HG02588 (cell line): ENCODE measurements around the gene EXD2.
"Not testable (repeated sequence)": the region's sequence is repeated elsewhere in the genome, so short reads cannot be mapped to it uniquely, and the experiment has no call there.

ENCODE experiments used
- ATAC-seq: cut with Tn5 transposase; IDR thresholded peaks from one replicate; pipeline ENCODE4 v1.9.1; 2021; ENCODE audit warnings: mild to moderate bottlenecking, moderate library complexity; ENCODE audit not compliant: unreplicated experiment

Gene EXD2

GRCh38 chr14:69199786-69200185 lies 8.5 kb downstream of the EXD2 start:
- ATAC-seq = no peak

DNA sequence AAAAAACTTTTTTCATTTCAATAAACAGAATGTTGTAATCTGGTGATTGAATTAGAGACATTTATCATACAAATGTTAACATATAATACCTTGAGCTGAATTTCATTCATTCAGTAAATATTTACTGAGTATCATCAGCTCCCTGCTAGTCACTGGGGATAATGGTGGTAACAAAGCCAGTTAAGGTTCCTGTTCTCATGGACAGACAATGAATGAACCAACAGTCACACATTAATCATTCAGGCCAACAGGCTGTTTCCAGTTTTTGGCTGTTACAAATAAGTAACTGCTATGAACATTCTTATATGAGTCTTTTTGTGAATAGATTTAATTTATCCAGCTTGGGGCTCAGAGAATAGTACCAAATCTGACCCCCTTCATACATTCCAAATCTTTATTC lies 13.5 kb downstream of the EXD2 start:
- no peak for ATAC-seq

DNA sequence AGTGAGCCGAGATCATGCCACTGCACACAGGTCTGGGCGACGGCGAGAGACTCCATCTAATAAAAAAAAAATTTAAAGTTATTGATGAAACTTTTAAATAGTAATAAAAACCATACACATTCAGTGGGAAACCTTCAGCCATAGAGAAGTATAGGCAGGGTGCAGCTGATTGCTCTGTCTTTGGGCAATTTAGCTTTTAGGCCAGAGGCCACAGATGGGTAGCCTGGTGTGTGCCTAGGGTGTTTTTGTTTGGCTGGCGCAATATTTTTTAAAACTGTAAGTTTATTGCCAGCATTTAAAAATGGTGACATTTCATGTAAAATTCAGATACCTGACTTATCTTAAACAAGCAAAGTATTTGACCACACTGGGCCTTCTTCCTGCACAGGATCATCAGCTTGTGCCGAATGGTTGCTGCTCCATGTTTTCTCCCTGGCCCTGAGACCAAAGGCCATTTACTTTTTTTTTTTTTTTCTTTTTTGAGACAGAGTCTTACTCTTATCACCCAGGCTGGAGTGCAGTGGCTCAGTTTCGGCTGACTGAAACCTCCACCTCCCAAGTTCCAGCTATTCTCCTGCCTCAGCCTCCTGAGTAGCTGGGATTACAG lies 16.2 kb downstream of the EXD2 start:
- no peak for ATAC-seq

GRCh38 chr14:69208666-69209065 lies 17.4 kb downstream of the EXD2 start:
- no peak for ATAC-seq

GRCh38 chr14:69214393-69214792 lies 23.1 kb downstream of the EXD2 start:
- ATAC-seq = no peak

GRCh38 chr14:69217663-69218062 lies 26.4 kb downstream of the EXD2 start:
- ATAC-seq = not testable (repeated sequence)

- no peak for ATAC-seq
Measured at GRCh38 chr14:69224946-69225345, 33.6 kb downstream of the EXD2 start.

DNA sequence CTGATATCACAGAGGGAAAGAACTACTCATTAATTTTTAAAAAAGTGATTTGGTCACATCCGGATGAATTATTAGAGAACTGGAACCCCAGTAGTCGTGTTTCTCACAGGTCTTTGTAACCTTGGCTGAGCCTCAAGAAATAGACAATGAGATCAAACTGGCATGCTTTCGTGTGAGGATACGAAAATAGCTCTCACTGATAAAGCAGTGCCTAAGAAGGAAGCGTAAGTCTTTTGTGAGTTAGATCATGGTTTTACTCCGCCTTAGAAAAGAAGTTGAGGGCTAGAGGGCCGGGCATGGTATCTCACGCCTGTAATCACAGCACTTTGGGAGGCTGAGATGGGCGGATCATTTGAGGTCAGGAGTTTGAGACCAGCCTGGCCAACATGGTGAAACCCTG lies 34.9 kb downstream of the EXD2 start:
- no peak for ATAC-seq

- no peak for ATAC-seq
Measured at GRCh38 chr14:69226736-69227135, 35.4 kb downstream of the EXD2 start.

DNA sequence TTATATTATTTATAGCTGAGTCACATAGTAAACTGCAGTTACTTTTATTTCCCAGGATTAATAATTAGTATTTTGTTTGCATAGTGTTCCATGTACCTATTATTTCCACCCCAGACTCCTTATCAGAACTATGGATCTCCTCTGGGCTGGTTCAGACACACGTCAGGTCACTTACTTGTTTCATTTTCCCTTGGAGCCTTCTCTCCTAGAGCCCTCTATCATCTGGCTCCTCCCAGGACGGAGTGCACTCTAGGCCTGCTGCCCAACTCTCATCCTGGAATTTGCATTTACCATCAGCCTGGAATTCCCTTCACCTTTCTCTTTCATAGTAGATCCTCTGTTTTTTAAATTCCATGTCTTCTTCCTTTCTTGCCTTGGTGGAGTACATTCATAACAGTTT lies 40.2 kb downstream of the EXD2 start:
- no peak for ATAC-seq

DNA sequence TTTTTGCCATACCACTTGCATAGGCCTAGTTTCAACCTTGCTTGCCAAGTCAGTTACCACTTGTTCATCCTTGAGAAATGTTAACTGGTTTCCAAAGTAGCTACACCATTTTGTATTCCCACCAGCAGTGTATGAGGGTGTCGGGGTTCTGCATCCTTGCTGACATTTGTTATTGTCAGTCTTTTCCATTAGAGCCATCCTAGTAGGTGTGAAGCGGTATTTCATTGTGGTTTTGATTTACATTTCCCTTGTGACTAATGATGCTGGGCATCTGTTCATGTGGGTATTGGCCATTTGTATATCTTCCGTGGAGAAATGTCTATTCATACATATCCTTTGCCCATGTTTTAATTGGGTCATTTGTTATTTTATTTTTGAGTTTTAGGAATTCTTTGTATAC lies 41.1 kb downstream of the EXD2 start:
- ATAC-seq = no peak

GRCh38 chr14:69234106-69234505 lies 42.8 kb downstream of the EXD2 start:
- no peak for ATAC-seq

DNA sequence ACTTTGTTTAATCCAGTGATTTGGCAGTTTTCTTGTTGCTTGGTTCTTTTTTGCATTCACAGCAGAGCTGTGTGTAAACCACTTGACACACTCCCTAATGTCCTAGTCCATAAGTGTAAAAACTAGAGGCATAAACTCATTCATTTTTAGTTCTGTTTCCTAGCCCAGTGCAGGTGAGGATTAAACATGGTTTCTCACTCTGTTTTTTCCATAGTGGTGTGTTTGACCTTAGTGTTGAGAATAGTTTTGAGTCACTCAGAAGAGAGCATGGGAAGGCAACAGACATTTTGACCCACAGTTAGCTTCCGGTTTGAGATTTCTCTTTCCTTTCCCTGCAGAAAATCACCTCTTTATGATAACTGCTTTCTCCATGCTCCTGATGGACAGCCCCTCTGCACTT lies 44.4 kb downstream of the EXD2 start:
- no peak for ATAC-seq

DNA sequence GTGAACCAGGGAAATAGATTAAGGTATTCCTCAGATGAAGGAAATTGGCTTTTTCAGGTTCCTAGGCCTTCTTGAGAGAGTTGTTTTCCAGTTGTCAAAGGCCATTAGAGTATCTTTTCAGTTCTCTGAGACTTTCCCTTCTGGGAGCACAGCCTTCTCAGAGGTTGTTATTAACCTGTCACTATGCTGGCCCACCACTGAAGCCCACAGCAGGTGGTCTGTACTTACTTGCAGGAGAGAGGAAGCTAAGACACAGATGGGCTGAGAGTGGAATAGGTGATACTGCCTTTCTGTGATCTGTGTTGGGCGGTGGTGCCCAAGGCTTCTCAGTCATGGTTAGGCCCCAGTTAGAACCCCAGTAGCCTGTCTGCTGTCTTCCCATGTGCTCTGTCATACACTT lies 45.8 kb downstream of the EXD2 start:
- ATAC-seq = no peak

GRCh38 chr14:69237584-69237983 lies 46.3 kb downstream of the EXD2 start:
- ATAC-seq = no peak

GRCh38 chr14:69238883-69239282 lies 47.6 kb downstream of the EXD2 start:
- no peak for ATAC-seq

DNA sequence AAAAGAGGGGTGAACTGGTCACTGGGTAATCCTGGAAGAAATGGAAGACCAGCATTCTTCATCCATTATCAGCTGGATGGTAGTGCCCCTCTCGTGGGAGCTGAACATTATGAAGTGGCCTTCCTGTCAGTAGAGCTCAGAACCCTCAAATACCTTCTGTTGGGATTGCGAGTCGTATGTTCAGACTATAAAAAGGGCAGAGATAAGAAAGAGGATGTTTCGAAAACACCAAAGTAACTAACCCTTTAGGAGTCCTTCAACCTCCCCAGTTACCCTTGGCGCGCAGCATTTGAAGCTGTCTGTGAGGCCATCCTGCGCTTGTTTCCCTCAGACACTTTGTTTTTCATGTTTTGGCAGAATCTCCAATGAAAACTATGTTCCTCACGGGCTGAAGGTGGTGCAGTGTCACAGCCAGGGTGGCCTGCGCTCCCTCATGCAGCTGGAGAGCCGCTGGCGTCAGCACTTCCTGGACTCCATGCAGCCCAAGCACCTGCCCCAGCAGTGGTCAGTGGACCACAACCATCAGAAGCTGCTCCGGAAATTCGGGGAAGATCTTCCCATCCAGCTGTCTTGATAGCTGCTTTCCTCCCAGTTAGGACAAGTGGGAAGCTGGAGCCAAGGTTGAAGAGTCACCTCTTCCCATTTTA lies 49.4 kb downstream of the EXD2 start:
- no peak for ATAC-seq

GRCh38 chr14:69241577-69241976 lies 50.3 kb downstream of the EXD2 start:
- no peak for ATAC-seq

DNA sequence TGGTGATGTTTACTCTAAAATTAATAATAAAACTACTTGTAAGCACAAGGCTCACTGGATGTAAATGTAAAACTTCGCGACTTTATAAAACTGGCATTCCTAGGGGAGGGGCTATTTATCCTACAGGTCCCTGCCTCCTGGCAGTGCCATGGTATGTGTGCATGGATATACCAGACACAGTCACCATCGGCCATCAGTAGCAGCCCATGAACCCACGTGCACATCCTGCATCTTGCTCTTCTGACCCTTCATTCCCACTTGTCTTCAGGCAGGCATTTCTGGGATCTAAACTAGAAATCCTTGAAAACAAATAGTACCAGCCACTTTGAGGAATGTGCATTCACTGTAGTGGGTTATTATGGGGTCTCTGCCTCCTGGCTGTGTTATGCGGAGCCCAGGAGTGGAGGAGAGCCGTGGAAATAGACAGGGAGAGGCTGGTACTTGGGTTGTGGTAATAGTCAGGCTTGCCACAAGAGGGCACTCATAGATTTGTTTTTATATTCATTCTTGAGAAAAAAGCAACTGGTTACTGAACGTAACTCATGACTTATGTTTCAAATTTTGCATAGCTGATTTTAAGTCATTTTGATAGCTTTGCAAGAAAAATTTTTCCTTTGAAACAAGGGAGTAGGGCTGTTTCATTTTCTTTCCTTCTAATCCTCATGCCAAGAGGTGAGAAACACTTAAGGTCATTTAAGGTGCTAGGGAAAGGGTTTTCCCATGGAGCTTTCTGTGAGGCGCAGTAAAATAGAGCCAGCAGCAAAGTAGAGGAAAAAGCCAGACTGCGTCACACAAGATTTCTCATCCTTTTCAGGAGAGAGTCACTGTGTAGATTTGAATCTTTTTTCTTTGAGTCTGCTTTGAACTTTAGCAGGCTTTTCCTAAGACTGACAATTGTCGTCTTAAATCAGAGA lies 51.3 kb downstream of the EXD2 start:
- ATAC-seq = no peak

GRCh38 chr14:69244946-69245345 lies 53.6 kb downstream of the EXD2 start:
- ATAC-seq = no peak

GRCh38 chr14:69246331-69246730 lies 55.0 kb downstream of the EXD2 start:
- no peak for ATAC-seq
